Kidney tubule cell (primary cell): Measurements from ENCODE around the gene SPATA24.
"Not testable (repeated sequence)": the region's sequence is repeated elsewhere in the genome, so short reads cannot be mapped to it uniquely, and the experiment has no call there.

Experiments
- DNase-seq: peaks from one replicate; pipeline ENCODE4 v3.0.0-alpha.2; 2018; ENCODE audit warnings: low spot score

SPATA24 gene

GRCh38 chr5:139416651-139417050, 12.8 kb upstream of the SPATA24 start:
- DNase-seq, result no peak

GRCh38 chr5:139415869-139416268, 12.0 kb upstream of the SPATA24 start:
- DNase-seq, result no peak

- no peak for DNase-seq
Observed at GRCh38 chr5:139415221-139415861, 11.5 kb upstream of the SPATA24 start.

- no peak for DNase-seq
Observed at GRCh38 chr5:139414581-139415130, 10.8 kb upstream of the SPATA24 start.

GRCh38 chr5:139413963-139414362, 10.1 kb upstream of the SPATA24 start:
- DNase-seq, result no peak

- no peak for DNase-seq
Observed at GRCh38 chr5:139413153-139413552, 9.3 kb upstream of the SPATA24 start.

GRCh38 chr5:139410993-139411828, 7.3 kb upstream of the SPATA24 start:
- no peak for DNase-seq

GRCh38 chr5:139410121-139410992, 6.5 kb upstream of the SPATA24 start:
- DNase-seq, result no peak

GRCh38 chr5:139409116-139409515, 5.2 kb upstream of the SPATA24 start:
- DNase-seq, result not testable (repeated sequence)

GRCh38 chr5:139408191-139408590, 4.3 kb upstream of the SPATA24 start:
- no peak for DNase-seq

- DNase-seq, result no peak
Observed at GRCh38 chr5:139407517-139407916, 3.6 kb upstream of the SPATA24 start.

GRCh38 chr5:139406963-139407362, 3.1 kb upstream of the SPATA24 start:
- DNase-seq, result no peak

GRCh38 chr5:139404484-139404840, 573 bp upstream of the SPATA24 start:
- DNase-seq, result no peak

- no peak for DNase-seq
Observed at GRCh38 chr5:139403418-139403786, 487 bp downstream of the SPATA24 start.

- DNase-seq, result peak; percentile 28
Observed at GRCh38 chr5:139402561-139403158, 1.2 kb downstream of the SPATA24 start.

GRCh38 chr5:139401546-139401945, 2.3 kb downstream of the SPATA24 start:
- DNase-seq, result no peak

- no peak for DNase-seq
Observed at GRCh38 chr5:139399501-139400121, 4.3 kb downstream of the SPATA24 start.

GRCh38 chr5:139397921-139398320, 6.0 kb downstream of the SPATA24 start:
- DNase-seq, result no peak

GRCh38 chr5:139396691-139397090, 7.2 kb downstream of the SPATA24 start:
- no peak for DNase-seq

- DNase-seq, result peak; percentile 43
Observed at GRCh38 chr5:139395844-139396640, 7.8 kb downstream of the SPATA24 start.
